ENCODE results near the gene SMARCD3.

DNA sequence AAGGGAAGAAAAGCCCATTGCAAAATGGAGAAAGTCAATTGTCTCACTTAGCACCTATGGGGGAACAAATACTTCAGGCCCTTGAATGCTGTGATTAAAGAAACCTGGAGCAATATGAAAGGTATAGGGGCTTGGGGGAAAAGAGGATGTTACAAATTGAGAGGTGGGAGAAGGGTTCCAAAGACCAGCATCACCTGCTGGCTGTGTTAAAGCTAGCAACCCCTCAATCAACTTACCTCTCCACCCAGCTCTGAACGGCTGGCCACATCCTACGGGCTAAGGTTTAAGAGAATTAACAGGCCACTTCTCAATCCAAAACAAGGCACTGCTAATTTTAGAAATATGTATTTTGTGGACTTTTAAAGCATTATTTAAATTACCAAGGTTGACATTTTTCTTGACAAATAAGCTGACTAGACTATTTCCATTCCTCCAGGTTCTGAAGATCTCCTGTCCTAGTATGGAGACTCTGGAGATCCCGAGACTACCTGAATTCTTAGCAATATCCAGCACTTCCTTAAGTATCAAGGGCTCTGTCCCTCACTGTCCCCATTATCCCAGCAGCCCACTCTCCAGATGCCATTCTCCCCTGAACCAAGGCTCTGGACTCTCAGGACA, 37.2 kb downstream of the SMARCD3 start:
- TF ChIP-seq ARNT (IDR thresholded peaks at IDR 0.05) (no peak), ELF4 (IDR thresholded peaks at IDR 0.05) (no peak), SUZ12 (IDR thresholded peaks at IDR 0.05) (no peak), TARDBP (IDR thresholded peaks at IDR 0.05) (no peak), BHLHE40 (IDR thresholded peaks at IDR 0.05; ENCODE audit: borderline replicate concordance) (no peak), FOXM1 (IDR thresholded peaks at IDR 0.05; ENCODE audit: borderline replicate concordance) (no peak), LEF1 (IDR thresholded peaks at IDR 0.05; ENCODE audit: borderline replicate concordance) (no peak), FOXA1 (IDR thresholded peaks at IDR 0.05) (no peak)

All from HEK293T (cell line).